Lower leg skin (tissue), 4 donors: ENCODE results near the gene STAT2. TPM values are rescaled to one million over a fixed set of nuclear protein-coding genes. Genes with fewer than 3 reads are reported as not detected.
"Not testable (repeated sequence)": the region's sequence is repeated elsewhere in the genome, so short reads cannot be mapped to it uniquely, and the experiment has no call there.

Source experiments
- DNase-seq, 2 donors: peaks; one replicate each; pipeline ENCODE4 v3.0.0-alpha.2; 2019; ENCODE audit warnings: low spot score in 2 of 2
- H3K4me3 ChIP-seq: fragments of 200-600 bp; sonication (generic); 2 replicates; pipeline ENCODE4 v1.5.1; 2017; ENCODE audit warnings: mild to moderate bottlenecking, low read depth; ENCODE audit not compliant: poor library complexity, severe bottlenecking
- CTCF ChIP-seq, 3 donors: fragments of 450-650 bp; IDR thresholded peaks; one replicate each; pipeline ENCODE4 v1.5.1; 2016; ENCODE audit warnings: antibody characterized with exemption in 3 of 3, mild to moderate bottlenecking in 3 of 3, moderate library complexity in 2 of 3
- POLR2A ChIP-seq, 2 donors: fragments of 450-650 bp; IDR thresholded peaks; one replicate each; pipeline ENCODE4 v1.6.1; 2016 to 2017; ENCODE audit warnings: antibody characterized with exemption in 2 of 2, mild to moderate bottlenecking in 1 of 2, moderate library complexity in 1 of 2
- WGBS, 2 donors: methylation state at CpG; one replicate each; pipeline ENCODE4 v1.1.5; 2018; 5-methylcytosine and 5-hydroxymethylcytosine counted together
- intact Hi-C: fragments of 100-400 bp; cut with DNase I; formaldehyde crosslinking; loops from one replicate; pipeline ENCODE4 v1.15.0; 2023; ENCODE audit warnings: low total_unique reads
- total RNA-seq, 4 donors: library from RNA; depleted of rRNA; stranded (reverse); fragments of >200 nt; gene quantifications; one replicate each; pipeline ENCODE4 v1.1.0, GENCODE V29; 2016

The STAT2 gene
- total RNA-seq, 4 donors from 2014 or later, result 60.8 to 98.4 (median 92.5) TPM

- TF ChIP-seq POLR2A (IDR thresholded peaks at IDR 0.05) (no peak), CTCF (IDR thresholded peaks at IDR 0.05) (no peak)
- H3K4me3 ChIP-seq, result no peak within 1 kb of the TSS
- DNase-seq, result no peak
- WGBS, 2 donors, result 33% methylated on average over 9 of the region's 9 CpGs
- intact Hi-C loops, result no loop called here
Observed at GRCh38 chr12:56338308-56339157, 21.4 kb downstream of the STAT2 start, which contains the start of gene IL23A. Gene IL23A (plus strand): TSS chr12:56338884. CDS start chr12:56339045, 161 bp downstream.

GRCh38 chr12:56337753-56338251 is 22.1 kb downstream of the STAT2 start:
- H3K4me3 ChIP-seq, result no peak overlapping the region
- intact Hi-C loops, result no loop called here

GRCh38 chr12:56336361-56337167 is 23.3 kb downstream of the STAT2 start:
- WGBS, 2 donors, result 69 to 75% methylated on average over 9 of the region's 9 CpGs
- DNase-seq, result no peak
- no peak for TF ChIP-seq CTCF (IDR thresholded peaks at IDR 0.05)
- TF ChIP-seq POLR2A (IDR thresholded peaks at IDR 0.05), result no peak
- H3K4me3 ChIP-seq, result no peak overlapping the region
- intact Hi-C loops, result no loop called here

More at GRCh38 chr12:56337753-56338251, 22.1 kb downstream of the STAT2 start:
- no peak for TF ChIP-seq CTCF (IDR thresholded peaks at IDR 0.05)
- no peak for TF ChIP-seq POLR2A (IDR thresholded peaks at IDR 0.05)
- DNase-seq, result no peak
- 80 to 86% methylated on average over 8 of the region's 8 CpGs for whole genome bisulfite sequencing, 2 donors

- intact Hi-C loops, H3K4me3 ChIP-seq, DNase-seq: not testable (repeated sequence)
- 91 to 94% methylated on average over 8 of the region's 8 CpGs for WGBS, 2 donors
Observed at GRCh38 chr12:56335527-56335926, 24.4 kb downstream of the STAT2 start.

- DNase-seq, result no peak
- intact Hi-C loops, result no loop called here
- TF ChIP-seq POLR2A (IDR thresholded peaks at IDR 0.05) (no peak), CTCF (IDR thresholded peaks at IDR 0.05) (no peak)
- H3K4me3 ChIP-seq, result peak overlapping the region; percentile 39
- 4% methylated on average over 6 of the region's 6 CpGs for WGBS, 2 donors
Observed at GRCh38 chr12:56334490-56334793, 25.5 kb downstream of the STAT2 start.
